ENCODE data around the gene OR6S1. TPM values are rescaled to one million over a fixed set of nuclear protein-coding genes. Genes with fewer than 3 reads are reported as not detected.
A peak's percentile ranks its signal among the peaks of the same experiment; 100 is the strongest.

Gene OR6S1
- total RNA-seq, 1 experiment from 2014 or later = not detected

DNA sequence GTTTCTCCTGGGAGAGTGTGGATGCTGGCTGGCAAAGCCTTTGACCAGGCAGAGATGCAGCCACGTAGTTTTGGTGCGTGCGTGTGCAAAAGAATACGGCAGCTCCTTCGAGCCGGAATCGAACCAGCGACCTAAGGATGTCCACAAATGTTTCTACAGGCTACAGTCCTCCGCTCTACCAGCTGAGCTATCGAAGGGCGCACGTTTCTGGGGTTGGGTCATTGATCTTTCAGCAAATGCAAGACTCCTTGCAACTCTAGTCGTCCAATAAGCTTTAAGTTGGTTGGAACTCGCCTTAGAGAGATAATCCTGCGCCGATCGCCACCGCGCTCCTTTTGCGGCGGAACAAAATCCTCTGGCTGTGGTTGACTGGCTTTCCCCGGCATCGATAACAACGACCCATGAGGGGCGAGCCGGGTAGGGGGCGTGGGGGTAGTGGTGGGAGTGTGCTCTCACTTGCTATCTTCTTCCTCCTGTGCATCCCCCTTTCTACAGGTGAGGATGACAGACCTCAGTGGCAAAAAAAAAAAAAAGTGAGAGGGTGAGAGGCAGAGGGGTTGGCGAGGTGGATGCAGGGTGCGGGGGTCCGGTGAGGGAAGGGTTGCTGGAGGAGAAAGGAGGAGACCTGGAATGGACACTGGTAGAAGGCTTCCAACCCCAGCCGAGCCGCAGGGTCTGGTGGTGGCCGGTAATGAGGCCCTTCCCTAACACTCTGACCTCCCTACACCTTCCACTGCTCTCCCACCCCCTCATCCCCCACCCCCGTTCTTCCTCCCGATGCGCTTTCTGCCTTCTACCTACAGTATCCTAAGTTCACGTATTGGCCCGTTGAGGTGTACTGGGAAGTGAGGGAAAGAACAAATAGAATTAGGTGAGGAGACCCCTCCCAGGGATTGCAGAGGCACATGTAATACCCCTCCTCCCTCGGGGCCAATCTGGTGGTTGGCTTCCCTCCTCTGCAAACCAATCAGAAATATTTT, 11.8 kb upstream of the OR6S1 start (continued):
- TF ChIP-seq, protein P1, sequence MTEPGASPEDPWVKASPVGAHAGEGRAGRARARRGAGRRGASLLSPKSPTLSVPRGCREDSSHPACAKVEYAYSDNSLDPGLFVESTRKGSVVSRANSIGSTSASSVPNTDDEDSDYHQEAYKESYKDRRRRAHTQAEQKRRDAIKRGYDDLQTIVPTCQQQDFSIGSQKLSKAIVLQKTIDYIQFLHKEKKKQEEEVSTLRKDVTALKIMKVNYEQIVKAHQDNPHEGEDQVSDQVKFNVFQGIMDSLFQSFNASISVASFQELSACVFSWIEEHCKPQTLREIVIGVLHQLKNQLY (CRISPR knock-in tag; IDR thresholded peaks at IDR 0.05) = no peak
- no peak for TF ChIP-seq ELF4 (CRISPR knock-in tag; IDR thresholded peaks at IDR 0.05; ENCODE audit: low read depth)
- TF ChIP-seq CDX4 (CRISPR knock-in tag; IDR thresholded peaks at IDR 0.05; ENCODE audit: borderline replicate concordance) = no peak
- TF ChIP-seq MYBL2 (CRISPR knock-in tag; IDR thresholded peaks at IDR 0.05) = no peak
- TF ChIP-seq GABPB1 (CRISPR knock-in tag; IDR thresholded peaks at IDR 0.05) = no peak
- no peak for TF ChIP-seq ZNF512 (CRISPR knock-in tag; IDR thresholded peaks at IDR 0.05; ENCODE audit: borderline replicate concordance)
- no peak for TF ChIP-seq NR3C1 (CRISPR knock-in tag; conservative IDR thresholded peaks at IDR 0.05; ENCODE audit: low read depth)
- TF ChIP-seq, protein P2, sequence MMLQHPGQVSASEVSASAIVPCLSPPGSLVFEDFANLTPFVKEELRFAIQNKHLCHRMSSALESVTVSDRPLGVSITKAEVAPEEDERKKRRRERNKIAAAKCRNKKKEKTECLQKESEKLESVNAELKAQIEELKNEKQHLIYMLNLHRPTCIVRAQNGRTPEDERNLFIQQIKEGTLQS (CRISPR knock-in tag; conservative IDR thresholded peaks at IDR 0.05) = no peak
- TF ChIP-seq, protein P3, sequence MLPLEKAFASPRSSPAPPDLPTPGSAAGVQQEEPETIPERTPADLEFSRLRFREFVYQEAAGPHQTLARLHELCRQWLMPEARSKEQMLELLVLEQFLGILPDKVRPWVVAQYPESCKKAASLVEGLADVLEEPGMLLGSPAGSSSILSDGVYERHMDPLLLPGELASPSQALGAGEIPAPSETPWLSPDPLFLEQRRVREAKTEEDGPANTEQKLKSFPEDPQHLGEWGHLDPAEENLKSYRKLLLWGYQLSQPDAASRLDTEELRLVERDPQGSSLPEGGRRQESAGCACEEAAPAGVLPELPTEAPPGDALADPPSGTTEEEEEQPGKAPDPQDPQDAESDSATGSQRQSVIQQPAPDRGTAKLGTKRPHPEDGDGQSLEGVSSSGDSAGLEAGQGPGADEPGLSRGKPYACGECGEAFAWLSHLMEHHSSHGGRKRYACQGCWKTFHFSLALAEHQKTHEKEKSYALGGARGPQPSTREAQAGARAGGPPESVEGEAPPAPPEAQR (CRISPR knock-in tag; IDR thresholded peaks at IDR 0.05) = no peak
- no peak for TF ChIP-seq ZNF121 (CRISPR knock-in tag; IDR thresholded peaks at IDR 0.05)
- no peak for TF ChIP-seq ZNF232 (CRISPR knock-in tag; IDR thresholded peaks at IDR 0.05)
- TF ChIP-seq, protein P4, sequence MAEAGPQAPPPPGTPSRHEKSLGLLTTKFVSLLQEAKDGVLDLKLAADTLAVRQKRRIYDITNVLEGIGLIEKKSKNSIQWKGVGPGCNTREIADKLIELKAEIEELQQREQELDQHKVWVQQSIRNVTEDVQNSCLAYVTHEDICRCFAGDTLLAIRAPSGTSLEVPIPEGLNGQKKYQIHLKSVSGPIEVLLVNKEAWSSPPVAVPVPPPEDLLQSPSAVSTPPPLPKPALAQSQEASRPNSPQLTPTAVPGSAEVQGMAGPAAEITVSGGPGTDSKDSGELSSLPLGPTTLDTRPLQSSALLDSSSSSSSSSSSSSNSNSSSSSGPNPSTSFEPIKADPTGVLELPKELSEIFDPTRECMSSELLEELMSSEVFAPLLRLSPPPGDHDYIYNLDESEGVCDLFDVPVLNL (CRISPR knock-in tag; IDR thresholded peaks at IDR 0.05; ENCODE audit: borderline replicate concordance, low read depth) = no peak
- TF ChIP-seq ZBTB21 (CRISPR knock-in tag; IDR thresholded peaks at IDR 0.05; ENCODE audit: borderline replicate concordance) = no peak
- TF ChIP-seq E2F5 (CRISPR knock-in tag; IDR thresholded peaks at IDR 0.05) = no peak
- TF ChIP-seq, protein P5, sequence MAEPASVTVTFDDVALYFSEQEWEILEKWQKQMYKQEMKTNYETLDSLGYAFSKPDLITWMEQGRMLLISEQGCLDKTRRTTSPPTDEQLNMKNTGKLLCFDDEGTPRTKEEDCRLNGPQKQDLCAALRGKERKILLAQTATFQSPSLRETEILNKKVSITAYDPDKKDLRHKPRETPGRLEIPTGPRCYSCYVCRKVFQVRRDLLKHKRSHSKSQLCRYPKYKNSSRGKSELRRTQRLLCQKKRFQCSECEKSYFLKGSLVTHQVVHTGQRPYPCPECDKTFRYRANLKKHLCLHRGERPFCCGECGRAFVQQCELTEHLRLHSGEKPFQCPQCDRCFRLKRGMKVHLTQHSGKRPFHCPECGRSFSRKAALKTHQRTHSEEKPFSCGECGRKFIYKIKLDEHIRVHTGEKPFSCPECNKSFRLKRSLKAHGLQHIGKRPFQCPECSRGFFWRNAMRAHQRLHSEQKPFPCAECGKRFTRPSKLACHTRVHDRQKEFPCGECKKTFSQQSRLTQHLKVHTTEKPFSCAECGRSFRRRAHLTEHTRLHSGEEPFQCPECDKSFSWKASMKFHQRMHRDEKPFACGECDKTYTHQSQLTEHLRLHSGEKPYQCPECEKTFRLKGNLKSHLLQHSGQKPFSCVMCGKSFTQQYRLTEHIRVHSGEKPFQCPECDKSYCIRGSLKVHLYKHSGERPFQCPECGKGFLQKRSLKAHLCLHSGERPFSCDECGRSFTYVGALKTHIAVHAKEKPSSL (CRISPR knock-in tag; conservative IDR thresholded peaks at IDR 0.05) = no peak
- TF ChIP-seq JAZF1 (CRISPR knock-in tag; IDR thresholded peaks at IDR 0.05) = no peak
- TF ChIP-seq EMX1 (CRISPR knock-in tag; IDR thresholded peaks at IDR 0.05) = no peak
- no peak for TF ChIP-seq NFYB (CRISPR knock-in tag; conservative IDR thresholded peaks at IDR 0.05; ENCODE audit: low read depth)
- no peak for TF ChIP-seq NR2C2 (CRISPR knock-in tag; IDR thresholded peaks at IDR 0.05)
- TF ChIP-seq IRF1 (CRISPR knock-in tag; IDR thresholded peaks at IDR 0.05) = no peak
- TF ChIP-seq NFE2L1 (CRISPR knock-in tag; IDR thresholded peaks at IDR 0.05) = 0 out of 2 replicates have a peak, but pooled peaks have one; percentile 42
- TF ChIP-seq ZNF423 (CRISPR knock-in tag; IDR thresholded peaks at IDR 0.05) = no peak
- TF ChIP-seq SMAD3 (CRISPR knock-in tag; IDR thresholded peaks at IDR 0.05; ENCODE audit: borderline replicate concordance) = no peak
- TF ChIP-seq, protein P6, sequence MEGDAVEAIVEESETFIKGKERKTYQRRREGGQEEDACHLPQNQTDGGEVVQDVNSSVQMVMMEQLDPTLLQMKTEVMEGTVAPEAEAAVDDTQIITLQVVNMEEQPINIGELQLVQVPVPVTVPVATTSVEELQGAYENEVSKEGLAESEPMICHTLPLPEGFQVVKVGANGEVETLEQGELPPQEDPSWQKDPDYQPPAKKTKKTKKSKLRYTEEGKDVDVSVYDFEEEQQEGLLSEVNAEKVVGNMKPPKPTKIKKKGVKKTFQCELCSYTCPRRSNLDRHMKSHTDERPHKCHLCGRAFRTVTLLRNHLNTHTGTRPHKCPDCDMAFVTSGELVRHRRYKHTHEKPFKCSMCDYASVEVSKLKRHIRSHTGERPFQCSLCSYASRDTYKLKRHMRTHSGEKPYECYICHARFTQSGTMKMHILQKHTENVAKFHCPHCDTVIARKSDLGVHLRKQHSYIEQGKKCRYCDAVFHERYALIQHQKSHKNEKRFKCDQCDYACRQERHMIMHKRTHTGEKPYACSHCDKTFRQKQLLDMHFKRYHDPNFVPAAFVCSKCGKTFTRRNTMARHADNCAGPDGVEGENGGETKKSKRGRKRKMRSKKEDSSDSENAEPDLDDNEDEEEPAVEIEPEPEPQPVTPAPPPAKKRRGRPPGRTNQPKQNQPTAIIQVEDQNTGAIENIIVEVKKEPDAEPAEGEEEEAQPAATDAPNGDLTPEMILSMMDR (IDR thresholded peaks at IDR 0.05) = no peak
